HG03442 (cell line): Measurements from ENCODE around the gene SLC52A1.
A peak's percentile ranks its signal among the peaks of the same experiment; 100 is the strongest.
"Not testable (repeated sequence)": the region's sequence is repeated elsewhere in the genome, so short reads cannot be mapped to it uniquely, and the experiment has no call there.

Experiments
- ATAC-seq: cut with Tn5 transposase; IDR thresholded peaks from one replicate; pipeline ENCODE4 v1.9.1; 2021; ENCODE audit warnings: mild to moderate bottlenecking, moderate library complexity; ENCODE audit not compliant: unreplicated experiment

SLC52A1 gene

DNA sequence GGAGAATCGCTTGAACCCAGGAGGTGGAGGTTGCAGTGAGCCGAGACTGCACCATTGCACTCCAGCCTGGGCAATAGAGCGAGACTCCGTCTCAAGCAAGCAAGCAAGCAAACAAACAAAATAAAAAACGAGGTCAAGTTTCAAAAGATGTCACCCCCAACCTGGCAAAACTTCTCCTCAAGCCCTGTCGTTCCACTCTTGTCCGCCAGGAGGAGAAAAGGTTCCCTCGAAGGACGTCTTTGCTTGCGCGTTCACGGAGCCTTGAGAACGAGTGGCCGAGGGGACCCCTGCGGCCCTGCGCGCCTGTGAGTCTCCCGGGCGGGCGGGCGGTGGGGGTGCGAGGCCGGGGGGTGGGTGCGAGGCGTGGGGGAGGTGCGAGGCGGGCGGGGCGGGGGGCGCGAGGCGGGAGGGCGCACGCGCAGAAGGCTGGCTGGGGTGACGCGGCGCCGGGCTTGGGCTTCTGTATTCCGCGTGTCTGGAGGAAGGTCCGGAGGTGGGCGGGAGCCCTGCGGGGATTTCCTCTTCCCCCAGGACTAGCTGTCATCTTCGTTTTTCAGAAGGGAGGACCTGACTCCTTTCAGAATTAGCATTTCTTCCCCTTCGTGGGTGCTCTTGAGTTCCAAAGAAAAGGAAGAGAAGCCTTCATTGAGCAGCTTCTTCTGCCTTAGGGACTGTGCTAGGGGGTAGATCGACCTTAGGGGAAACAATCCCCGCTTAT is 3.7 kb downstream of the SLC52A1 start:
- ATAC-seq = no peak

DNA sequence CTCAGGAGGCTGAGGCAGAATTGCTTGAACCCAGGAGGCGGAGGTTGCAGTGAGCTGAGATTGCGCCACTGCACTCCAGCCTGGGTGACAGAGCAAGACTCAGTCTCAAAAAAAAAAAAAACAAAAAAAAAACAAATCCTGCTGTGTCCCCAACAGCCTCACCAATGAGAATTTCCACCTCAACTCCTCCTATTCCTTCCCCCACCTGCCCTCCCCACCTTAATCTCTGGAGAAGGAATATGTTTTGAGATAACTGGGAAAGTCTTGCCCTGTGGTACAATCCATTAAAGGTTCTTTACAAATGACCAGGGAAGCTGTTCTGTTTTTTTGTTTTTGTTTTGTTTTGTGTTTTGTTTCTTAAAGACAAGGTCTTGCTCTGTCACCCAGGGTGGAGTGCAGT is 5.1 kb downstream of the SLC52A1 start:
- not testable (repeated sequence) for ATAC-seq

DNA sequence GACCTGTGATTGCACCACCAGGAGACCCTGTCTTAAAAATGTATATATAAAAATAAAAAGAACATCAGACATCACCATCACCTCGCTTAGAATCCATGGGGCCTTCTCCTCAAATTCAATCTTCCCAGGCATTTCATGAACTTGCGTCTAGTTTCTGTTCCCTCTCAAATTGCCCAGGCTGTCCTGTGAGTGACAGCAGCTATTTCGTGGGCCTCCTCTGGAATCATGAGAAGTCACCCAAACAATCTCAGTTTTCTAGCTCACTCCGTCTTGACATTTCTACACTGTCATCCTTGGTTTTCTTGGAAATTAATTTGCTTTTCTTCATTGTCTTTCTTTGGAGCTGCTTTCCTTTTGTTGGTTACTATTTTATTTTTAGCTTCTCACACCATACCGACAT is 7.3 kb downstream of the SLC52A1 start:
- no peak for ATAC-seq

DNA sequence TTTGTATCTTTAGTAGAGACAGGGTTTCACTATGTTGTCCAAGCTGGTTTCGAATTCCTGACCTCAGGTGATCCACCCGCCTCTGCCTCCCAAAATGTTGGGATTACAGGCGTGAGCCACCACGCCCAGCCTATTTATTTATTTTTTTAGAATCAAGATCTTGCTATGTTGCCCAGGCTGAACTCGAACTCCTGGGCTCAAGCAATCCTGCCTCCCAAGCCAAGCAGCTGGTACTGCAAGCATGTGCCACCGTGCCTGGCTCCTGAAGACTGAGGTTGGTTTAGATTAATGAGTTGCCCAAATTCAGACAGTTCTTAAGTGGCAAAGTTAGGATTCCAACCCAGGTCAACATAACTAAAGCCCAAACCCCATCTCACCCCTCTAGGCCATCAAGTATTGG is 7.9 kb downstream of the SLC52A1 start:
- ATAC-seq = no peak

DNA sequence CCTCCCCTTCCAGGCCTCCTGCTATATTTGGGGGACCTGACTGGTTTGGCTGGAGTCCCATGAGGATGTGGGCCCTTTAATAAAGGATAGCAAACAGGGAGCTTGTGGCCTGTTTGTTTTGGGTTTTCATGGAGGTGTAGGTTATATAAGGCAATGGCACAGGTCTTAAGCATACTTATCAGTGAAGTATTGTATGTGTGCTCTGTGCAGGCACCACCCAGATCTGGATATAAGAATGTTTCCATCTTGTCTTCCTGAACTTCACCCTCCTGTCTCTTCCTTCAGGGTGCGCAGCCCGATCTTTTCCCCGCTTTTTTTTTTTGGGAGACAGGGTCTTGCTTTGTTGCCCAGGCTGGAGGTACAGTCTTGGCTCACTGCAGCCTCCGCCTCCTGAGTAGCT is 10.6 kb downstream of the SLC52A1 start:
- ATAC-seq = no peak

DNA sequence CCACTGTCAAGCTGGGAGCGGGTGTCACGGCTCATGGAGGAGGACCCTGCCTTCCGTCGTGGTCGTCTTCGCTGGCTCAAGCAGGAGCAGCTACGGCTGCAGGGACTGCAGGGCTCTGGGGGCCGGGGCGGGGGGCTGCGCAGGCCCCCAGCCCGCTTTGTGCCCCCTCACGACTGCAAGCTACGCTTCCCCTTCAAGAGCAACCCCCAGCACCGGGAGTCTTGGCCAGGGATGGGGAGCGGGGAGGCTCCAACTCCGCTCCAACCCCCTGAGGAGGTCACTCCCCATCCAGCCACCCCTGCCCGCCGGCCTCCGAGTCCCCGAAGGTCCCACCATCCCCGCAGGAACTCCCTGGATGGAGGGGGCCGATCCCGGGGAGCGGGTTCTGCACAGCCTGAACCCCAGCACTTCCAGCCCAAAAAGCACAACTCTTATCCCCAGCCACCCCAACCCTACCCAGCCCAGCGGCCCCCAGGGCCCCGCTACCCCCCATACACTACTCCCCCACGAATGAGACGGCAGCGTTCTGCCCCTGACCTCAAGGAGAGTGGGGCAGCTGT is 11.6 kb downstream of the SLC52A1 start:
- ATAC-seq = no peak

DNA sequence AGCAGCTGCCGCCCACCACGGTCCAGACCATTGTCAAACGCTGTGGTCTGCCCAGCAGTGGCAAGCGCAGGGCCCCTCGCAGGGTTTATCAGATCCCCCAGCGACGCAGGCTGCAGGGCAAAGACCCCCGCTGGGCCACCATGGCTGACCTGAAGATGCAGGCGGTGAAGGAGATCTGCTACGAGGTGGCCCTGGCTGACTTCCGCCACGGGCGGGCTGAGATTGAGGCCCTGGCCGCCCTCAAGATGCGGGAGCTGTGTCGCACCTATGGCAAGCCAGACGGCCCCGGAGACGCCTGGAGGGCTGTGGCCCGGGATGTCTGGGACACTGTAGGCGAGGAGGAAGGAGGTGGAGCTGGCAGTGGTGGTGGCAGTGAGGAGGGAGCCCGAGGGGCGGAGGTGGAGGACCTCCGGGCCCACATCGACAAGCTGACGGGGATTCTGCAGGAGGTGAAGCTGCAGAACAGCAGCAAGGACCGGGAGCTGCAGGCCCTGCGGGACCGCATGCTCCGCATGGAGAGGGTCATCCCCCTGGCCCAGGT is 13.0 kb downstream of the SLC52A1 start:
- no peak for ATAC-seq

DNA sequence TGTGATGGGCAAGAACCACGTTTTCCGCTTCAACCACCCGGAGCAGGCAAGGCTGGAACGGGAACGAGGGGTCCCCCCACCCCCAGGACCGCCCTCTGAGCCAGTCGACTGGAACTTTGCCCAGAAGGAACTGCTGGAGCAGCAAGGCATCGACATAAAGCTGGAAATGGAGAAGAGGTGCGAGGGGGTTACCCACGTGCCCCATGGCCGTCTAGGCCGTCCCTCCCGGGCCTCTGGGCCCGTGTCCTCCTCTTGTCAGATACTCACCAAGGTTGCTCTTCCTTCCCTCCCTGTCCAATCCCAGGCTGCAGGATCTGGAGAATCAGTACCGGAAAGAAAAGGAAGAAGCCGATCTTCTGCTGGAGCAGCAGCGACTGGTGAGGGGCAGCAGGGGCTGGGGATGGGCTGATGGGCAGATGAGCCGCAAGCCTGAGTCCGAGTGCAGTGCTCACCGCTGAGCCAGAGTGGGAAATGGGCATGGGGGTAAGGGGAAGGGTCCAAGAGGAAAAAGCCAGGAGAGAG is 14.7 kb downstream of the SLC52A1 start:
- no peak for ATAC-seq

DNA sequence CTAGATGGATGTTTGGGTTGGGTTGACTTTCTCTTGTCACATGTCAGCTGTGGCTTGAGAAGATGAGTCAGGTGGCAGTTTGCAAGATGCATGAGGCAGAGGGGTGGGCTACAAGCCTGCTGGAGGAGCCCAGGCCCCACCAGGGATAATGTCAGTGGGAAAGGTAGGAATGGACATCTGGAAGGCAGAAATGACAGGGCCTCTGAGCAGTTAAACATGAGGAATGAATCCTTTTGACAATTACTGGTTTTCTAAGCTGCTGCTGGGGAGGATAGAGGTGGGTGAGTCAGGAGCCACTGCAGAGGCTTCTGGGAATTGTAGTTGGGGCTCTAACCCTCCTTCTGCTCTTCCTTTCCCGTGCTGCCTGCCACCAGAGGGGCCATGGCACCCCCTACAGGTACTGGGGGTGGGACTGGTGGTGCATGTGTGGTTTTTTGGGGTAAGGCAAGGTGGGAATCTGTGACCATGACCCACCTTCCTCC is 15.7 kb downstream of the SLC52A1 start:
- no peak for ATAC-seq

DNA sequence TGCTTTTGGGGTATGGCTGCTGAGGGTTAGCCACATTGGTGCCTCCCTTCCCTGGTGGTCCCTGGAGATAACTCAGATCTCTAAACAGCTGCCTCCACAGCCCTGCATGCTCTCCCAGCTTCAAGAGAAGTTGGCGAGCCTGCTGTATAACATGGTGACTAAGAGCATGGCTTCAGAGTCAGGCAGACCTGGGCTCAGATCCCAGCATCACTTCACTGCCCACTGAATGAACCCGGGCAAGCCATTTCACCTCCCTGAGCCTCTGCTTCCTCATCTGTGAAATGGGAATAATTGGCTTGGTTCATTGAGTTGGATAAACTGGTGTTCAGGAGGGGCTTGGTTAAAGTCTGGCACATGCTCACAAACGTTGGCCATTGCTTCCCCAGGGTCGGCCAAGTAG is 20.9 kb downstream of the SLC52A1 start:
- ATAC-seq = no peak

DNA sequence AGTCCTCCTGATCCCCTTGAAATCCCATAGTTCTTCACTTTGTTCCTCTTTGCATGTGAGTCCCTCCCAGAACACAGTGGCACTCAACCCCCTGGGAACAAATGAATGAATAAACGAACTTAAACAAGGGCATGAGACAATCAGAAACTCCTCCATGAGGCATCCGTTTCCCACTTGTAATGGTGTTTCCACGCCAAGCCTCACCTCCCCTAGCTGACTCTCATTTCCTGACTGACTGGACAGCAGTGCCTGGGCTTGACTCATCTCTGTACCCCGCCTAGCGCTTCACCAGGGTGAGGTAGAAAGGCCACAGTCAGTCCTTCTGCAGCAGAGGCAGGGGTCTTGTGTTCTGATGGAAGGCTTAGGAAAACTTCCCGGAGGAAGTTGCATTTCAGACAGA is 23.3 kb downstream of the SLC52A1 start:
- ATAC-seq = no peak

DNA sequence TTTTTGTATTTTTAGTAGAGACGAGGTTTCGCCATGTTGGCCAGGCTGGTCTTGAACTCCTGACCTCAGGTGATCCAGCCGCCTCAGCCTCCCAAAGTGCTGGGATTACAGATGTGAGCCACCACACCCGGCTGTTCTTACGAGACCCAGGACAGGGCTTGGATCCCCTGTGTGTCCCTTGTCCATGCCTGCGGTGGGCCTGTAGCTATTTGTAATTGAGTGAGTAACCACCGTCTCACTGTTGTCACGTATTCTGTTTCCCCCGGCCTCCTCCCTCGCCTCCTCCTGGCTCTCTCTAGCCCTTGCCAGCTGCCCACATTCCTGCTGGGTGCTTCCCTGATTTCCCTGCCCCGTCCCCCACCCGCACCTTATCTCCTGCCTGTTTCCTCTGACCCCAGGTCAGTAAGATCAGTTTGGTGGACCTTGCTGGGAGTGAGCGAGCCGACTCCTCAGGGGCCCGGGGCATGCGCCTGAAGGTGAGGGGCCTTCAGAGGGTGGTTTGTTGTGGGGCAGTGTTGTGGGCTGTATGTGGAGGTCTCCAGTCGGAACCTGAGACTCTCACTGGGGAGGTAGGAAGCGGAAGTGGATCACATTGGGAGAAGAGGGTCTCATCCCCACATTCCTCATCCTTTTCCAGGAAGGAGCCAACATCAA is 31.9 kb downstream of the SLC52A1 start:
- no peak for ATAC-seq

DNA sequence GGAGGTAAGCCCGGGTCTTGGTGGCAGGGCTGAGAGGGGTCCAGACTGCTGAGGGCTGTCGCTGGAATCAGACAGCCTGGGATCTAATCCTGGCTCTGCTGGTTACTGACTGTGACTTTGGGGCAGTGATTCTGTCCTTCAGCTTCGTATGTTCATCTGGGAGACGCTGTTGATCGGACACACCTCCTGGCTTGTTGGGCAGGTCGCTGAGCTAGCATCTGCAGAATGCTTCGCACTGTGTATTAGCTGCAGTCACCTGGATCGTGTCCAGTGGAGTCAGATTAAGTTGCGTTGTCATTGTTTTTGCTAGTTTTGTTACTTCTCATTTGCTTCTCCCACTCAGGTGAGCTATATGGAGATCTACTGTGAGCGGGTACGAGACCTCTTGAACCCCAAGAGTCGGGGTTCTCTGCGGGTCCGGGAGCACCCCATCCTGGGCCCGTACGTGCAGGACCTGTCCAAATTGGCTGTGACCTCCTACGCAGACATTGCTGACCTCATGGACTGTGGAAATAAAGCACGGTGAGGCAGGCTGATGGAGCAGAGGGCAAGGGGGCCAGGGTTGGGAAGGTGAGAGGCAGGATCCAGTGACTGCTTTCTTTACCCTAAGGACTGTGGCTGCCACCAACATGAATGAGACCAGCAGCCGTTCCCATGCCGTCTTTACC is 33.0 kb downstream of the SLC52A1 start:
- ATAC-seq = no peak

DNA sequence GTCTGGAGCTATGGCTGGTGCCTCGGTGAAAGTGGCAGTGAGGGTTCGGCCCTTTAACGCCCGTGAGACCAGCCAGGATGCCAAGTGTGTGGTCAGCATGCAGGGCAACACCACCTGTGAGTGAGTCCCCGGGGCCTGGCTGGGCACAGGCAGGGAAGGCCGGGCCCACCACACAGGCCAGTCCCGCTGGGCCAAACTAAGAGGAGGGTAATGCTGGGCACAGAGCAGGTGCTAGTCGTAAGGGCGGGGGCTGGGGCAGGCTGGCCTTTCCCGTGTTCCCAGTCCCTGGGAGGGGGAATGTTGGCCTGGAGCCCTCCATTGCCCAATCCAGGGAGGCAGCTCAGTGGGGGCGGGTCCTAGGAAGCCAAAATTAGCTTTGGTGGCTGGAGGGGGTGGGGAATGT is 35.0 kb downstream of the SLC52A1 start:
- ATAC-seq = no peak

DNA sequence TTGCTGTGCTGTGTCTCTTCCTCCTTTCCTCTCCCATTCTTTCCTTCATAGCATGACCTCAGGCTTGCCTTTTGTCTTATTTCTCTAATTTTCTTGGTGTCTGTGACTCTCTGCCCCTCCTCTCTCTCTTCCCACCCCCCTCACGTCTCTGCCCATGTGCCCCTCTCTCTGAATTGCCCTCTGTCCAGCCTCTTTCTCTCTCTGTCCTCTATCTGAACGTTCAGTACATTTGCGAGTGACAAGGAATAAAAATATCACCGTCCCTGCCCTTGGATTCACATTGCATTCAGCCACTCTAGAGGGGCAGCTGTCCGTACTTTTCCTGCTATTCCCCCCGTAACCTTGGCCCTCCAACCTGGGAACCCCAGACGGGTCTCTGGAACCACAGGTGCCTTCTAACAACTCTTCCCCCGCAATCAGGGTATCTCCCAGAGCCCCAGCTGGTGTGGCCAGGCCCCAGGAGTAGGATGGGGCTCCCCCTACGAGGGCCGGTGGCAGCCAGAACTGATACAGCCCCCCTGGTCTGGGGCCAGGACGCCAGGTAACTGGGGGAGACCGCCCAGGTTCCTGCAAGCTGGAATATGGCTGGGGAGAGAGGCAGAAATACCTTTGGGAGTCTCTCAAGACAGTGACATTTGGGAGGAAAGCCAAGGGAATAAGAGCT is 35.7 kb downstream of the SLC52A1 start:
- no peak for ATAC-seq

DNA sequence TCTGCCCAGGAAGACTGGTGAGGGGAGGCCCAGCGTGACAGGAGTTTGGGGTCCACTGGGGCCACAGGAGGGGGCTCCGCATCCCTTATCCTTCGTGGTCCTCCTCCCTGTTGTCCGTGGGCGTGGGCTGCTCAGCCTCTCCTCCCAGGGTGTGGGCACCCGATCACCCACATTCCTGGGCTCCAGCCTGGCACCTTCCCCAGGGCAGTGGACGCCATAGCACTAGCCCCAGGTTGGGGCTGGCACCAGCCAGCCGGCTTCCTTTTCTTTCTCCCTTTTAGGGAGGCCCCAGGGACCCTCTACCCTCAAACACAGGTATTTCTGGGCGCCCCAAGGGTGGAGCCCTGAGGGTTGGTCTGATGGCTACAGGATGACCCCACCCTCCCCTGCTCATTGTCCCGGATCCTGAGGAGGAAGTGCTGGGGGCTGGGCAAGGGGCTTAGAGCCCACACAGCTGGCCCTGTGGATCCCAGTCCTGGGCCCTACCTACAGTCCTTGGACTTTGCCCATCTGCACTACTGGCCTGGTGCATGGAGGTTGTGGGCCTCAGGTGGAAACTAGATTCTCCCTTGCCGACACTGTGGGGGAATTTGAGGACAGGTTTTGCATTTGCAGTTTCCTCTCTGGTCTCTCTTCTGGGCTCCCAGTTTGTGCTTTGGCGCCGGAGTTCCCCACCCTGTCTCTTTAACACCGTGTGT is 36.3 kb downstream of the SLC52A1 start:
- no peak for ATAC-seq

DNA sequence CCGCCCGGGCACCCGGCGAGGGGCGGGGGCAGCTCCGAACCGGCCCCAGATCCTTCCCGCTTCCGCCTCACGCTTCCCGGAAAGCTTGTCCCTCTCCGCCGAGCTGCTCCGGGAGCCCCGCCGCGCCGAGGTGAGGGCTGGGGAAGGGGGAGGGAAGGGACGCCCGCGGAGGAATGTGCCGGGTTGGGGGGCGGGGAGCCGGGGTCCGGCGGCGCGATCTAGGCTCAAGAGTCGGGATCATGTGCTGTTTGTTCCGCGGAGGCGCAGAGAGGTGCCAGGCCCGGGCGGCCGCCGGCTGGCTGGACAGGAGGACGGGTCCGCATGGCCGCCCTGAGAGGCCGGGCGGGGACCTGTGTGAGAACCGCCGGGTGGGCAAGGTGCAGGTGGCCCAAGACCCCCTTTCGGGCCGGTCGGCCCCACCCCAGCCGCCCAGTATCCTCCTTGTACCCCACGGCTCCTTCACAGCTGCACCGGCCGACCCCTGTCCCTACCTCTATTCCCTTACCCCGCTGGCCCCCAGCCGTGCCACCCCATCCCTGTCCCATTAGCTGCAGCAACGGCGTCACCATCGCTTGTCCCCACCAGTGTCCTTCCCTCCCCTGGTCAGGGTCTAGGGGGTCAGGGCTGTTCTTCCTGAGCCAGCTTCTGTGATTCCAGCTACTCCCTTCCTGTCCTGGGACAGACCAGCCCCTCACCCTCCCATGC is 37.0 kb downstream of the SLC52A1 start:
- ATAC-seq = peak; percentile 2

DNA sequence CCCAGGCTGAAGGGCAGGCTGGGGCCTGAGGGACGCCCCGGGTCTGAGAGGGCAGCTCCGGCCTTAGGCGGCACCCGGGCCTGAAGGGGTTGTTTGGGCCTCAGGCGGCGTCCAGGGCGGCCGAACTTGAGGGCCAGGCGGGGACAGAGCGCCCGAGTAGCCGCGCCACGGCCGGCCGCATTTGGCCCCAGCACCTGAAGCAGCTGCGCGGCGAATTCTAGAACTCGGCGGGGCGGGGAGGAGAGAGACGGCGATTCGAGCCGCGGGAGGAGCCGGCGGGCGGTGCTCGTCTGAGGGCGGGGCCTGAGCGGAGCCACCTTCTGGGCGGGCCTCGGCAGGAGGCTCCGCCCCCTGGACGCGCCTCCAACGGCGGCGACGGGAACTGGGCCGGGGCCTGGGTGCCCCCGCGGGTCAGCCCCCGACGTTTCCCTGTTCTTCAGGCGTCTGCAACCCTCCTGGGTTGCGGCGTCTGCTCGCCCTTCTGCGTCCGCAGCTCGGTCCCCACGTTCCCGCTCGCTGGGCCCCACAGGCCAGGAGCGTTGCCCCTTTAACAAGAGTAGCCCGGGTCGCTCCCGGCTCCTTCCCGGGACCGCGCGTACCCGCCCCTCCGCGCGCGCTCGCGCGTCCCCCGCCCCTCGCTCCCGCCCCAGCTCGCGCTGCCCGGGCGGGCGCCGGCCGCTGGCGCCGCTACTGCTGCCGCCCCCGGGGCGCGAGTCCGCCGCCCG is 37.8 kb downstream of the SLC52A1 start, which contains the start of the genes INCA1 and KIF1C:
Gene INCA1 (minus strand): TSS at position 221 of the 725 bp plus-strand sequence. CDS start 3,085 bp downstream, outside the sequence.
Gene KIF1C (plus strand): TSS at position 649 of the 725 bp plus-strand sequence. CDS start 2,297 bp downstream, outside the sequence.
- ATAC-seq = peak; percentile 80
